ENCODE data around the gene PDZD2. TPM values are rescaled to one million over a fixed set of nuclear protein-coding genes. Genes with fewer than 3 reads are reported as not detected.
A peak's percentile ranks its signal among the peaks of the same experiment; 100 is the strongest.

The PDZD2 gene
- total and polyA plus RNA-seq, 2 donors (not counting 3 experiments of a cell fraction or from before 2014, with no cell fraction given): 0.66 to 6.9 TPM

DNA sequence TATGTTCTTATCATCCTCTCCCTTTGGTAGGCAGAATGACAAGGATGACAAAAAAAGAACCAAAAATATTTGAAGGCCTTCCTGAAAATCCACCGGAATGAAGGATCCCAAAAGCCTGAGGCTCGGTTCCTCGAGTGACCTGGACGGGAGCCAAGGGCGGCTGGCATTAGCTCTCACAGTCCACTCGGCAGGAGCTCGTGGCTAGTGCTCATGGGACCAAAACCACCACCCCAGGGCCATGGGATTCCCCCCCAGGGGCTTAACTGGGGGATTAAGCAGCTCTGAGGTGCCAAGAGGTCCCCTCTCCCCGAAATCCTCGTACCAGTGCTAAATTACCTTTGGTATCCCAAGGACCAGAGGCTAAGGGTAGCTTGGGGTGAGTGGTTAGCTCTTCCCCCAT lies 586 bp upstream of the PDZD2 start:
- POLR2A ChIA-PET: no interaction called here
- H3K79me2 ChIP-seq (ENCODE audit: control insufficient read depth, insufficient read depth, low read length): no peaks in the 10 kb centered on the region

DNA sequence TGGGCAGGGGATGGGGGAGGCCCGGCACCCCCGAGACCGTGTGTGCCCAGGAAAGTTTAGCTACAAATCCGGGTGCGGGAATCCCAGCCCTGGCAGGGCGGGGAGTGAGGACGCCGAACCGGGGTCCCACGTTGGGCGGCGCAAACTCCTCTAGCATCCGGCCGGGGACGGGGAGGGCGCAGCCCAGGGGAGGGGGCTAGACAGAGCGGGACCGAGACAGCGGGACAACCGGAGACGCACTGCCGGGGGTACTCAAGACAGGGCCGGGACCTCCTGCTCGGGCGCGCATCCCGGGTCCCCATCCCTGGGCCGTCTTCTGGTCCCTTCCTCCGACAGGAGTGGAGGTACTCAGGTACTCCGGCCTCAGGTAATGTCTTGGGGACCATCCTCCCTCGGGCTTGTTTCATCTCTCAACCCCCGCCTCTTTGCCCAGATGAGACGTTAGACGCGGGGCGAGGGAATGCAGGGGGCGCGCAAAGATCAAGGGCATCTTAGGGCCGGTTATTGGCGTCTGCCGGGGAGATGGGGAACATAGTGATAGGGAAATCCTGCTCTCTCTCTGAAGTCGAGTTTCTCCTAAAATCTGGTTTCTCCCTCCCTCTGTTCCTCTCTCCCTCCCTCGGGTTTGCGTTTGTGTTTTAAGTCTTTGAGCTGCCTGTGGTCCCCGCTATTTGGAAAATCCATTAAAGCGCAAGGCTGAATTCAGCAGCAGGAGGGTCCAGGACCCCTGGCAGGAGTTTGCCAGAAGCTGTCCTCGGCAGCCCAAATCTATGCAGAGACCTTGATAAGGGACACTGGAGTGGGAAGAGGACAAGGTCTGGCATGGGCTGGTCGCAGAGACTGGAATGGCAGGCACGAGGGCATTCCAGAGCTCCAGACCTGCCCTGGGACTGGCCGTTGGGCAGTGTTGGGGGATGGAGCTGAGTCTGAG lies 815 bp downstream of the PDZD2 start:
- BruUV-seq (replicated peaks): no TSS peak
- Histone ChIP-seq H3K4me1 (ENCODE audit: control insufficient read depth, extremely low read depth, insufficient read depth, low read length) (no peaks in the 10 kb centered on the region), H2AFZ (ENCODE audit: low read depth, low read length) (peak overlapping the region; percentile 43), H3K9ac (replicated peaks; ENCODE audit: extremely low read depth, insufficient read depth, low read length) (no peak overlapping the region), H3K4me2 (ENCODE audit: insufficient read depth, low read length) (no peak overlapping the region), H3K9me3 (replicated peaks; ENCODE audit: control insufficient read depth, insufficient read depth, low read length) (no peaks in the 10 kb centered on the region), H3K79me2 (ENCODE audit: control insufficient read depth, insufficient read depth, low read length) (no peaks in the 10 kb centered on the region), H4K20me1 (replicated peaks; ENCODE audit: control insufficient read depth, extremely low read depth, insufficient read depth, low read length) (no peaks in the 10 kb centered on the region), H3K27ac (ENCODE audit: insufficient read depth, low read depth, low read length) (no peak overlapping the region), H3K27me3 (ENCODE audit: control insufficient read depth in 2 of 2, insufficient read depth in 2 of 2, low read length in 2 of 2) (peaks cover 14 to 30% of the 10 kb centered on the region in 2 experiments), H3K9me1 (replicated peaks; ENCODE audit: control insufficient read depth, extremely low read depth, insufficient read depth, low read length) (no peaks in the 10 kb centered on the region), H3K4me3 (replicated peaks in 1 of 3; ENCODE audit: insufficient read depth in 1 of 3, low read depth in 1 of 3, low read length in 3 of 3) (peak overlapping the region in 1 of 3 experiments; percentile 34), H3K36me3 (ENCODE audit: control insufficient read depth in 2 of 2, extremely low read depth in 1 of 2, insufficient read depth in 2 of 2, low read length in 2 of 2) (no peaks in the 10 kb centered on the region)
- DNase-seq (ENCODE audit: low read depth, low spot score): no peak
- intact Hi-C loops (cut with micrococcal nuclease): no loop called here
- FAIRE-seq: no peak
- TF ChIP-seq JUN (IDR thresholded peaks at IDR 0.05; ENCODE audit: borderline replicate concordance, insufficient read depth, insufficient read length, low read depth) (no peak), GATA2 (IDR thresholded peaks at IDR 0.05; ENCODE audit: insufficient read depth, insufficient read length, low read depth, low read length) (no peak), POLR2A (IDR thresholded peaks at IDR 0.05; ENCODE audit: low read depth, low read length) (no peak), FOS (IDR thresholded peaks at IDR 0.05; ENCODE audit: borderline replicate concordance, insufficient read depth, low read length) (no peak), POLR2AphosphoS5 (IDR thresholded peaks at IDR 0.05; ENCODE audit: insufficient read depth, low read depth, low read length) (no peak), EZH2 (IDR thresholded peaks at IDR 0.05; ENCODE audit: borderline replicate concordance, low read depth, low read length, severe bottlenecking) (no peak), MYC (IDR thresholded peaks at IDR 0.05; ENCODE audit: low read depth, low read length) (no peak)
- TF ChIP-seq, protein P1, sequence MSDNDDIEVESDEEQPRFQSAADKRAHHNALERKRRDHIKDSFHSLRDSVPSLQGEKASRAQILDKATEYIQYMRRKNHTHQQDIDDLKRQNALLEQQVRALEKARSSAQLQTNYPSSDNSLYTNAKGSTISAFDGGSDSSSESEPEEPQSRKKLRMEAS (IDR thresholded peaks at IDR 0.05; ENCODE audit: insufficient read depth, insufficient read length): no peak
- TF ChIP-seq, protein P2, sequence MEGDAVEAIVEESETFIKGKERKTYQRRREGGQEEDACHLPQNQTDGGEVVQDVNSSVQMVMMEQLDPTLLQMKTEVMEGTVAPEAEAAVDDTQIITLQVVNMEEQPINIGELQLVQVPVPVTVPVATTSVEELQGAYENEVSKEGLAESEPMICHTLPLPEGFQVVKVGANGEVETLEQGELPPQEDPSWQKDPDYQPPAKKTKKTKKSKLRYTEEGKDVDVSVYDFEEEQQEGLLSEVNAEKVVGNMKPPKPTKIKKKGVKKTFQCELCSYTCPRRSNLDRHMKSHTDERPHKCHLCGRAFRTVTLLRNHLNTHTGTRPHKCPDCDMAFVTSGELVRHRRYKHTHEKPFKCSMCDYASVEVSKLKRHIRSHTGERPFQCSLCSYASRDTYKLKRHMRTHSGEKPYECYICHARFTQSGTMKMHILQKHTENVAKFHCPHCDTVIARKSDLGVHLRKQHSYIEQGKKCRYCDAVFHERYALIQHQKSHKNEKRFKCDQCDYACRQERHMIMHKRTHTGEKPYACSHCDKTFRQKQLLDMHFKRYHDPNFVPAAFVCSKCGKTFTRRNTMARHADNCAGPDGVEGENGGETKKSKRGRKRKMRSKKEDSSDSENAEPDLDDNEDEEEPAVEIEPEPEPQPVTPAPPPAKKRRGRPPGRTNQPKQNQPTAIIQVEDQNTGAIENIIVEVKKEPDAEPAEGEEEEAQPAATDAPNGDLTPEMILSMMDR (IDR thresholded peaks at IDR 0.05; ENCODE audit: extremely low read depth in 1 of 2, insufficient read depth in 1 of 2, low read depth in 1 of 2, low read length in 2 of 2): no peak
- dilution Hi-C loops (cut with MboI; ENCODE audit: extremely low pct_ligation_motif_present, low sequenced_read_pairs): no loop called here
- ChIA-PET POLR2A (no interaction called here), CTCF (interaction anchor here (1.0 to 2.0 kb wide), 6 partner anchors 7 to 453 kb away, joined by 3 to 9 read pairs (median 6); no protein-coding TSS in a partner anchor)

More for the DNA sequence above, 586 bp upstream of the PDZD2 start:
- no peaks in the 10 kb centered on the region for H4K20me1 ChIP-seq (replicated peaks; ENCODE audit: control insufficient read depth, extremely low read depth, insufficient read depth, low read length)
- H3K4me1 ChIP-seq (ENCODE audit: control insufficient read depth, extremely low read depth, insufficient read depth, low read length): no peaks in the 10 kb centered on the region
- intact Hi-C loops (cut with micrococcal nuclease) (no loop called here), dilution Hi-C loops (cut with MboI; ENCODE audit: extremely low pct_ligation_motif_present, low sequenced_read_pairs) (no loop called here)
- no peak overlapping the region for H3K9ac ChIP-seq (replicated peaks; ENCODE audit: extremely low read depth, insufficient read depth, low read length)
- peak overlapping the region; percentile 64 for H3K4me2 ChIP-seq (ENCODE audit: insufficient read depth, low read length)
- BruUV-seq (replicated peaks): no TSS peak
- H3K27me3 ChIP-seq (ENCODE audit: control insufficient read depth in 2 of 2, insufficient read depth in 2 of 2, low read length in 2 of 2): peaks cover 14 to 30% of the 10 kb centered on the region in 2 experiments
- peak overlapping the region; percentile 89 for H2AFZ ChIP-seq (ENCODE audit: low read depth, low read length)
- DNase-seq (ENCODE audit: low read depth, low spot score) (no peak), FAIRE-seq (no peak)
- CTCF ChIA-PET: interaction anchor here (0.7 to 2.0 kb wide), 9 partner anchors 9 to 455 kb away, joined by 3 to 9 read pairs (median 4); no protein-coding TSS in a partner anchor
- no peaks in the 10 kb centered on the region for H3K36me3 ChIP-seq (ENCODE audit: control insufficient read depth in 2 of 2, extremely low read depth in 1 of 2, insufficient read depth in 2 of 2, low read length in 2 of 2)
- no peaks in the 10 kb centered on the region for H3K9me1 ChIP-seq (replicated peaks; ENCODE audit: control insufficient read depth, extremely low read depth, insufficient read depth, low read length)
- no peaks in the 10 kb centered on the region for H3K9me3 ChIP-seq (replicated peaks; ENCODE audit: control insufficient read depth, insufficient read depth, low read length)
- no peak overlapping the region for H3K27ac ChIP-seq (ENCODE audit: insufficient read depth, low read depth, low read length)
- peak overlapping the region in 2 of 3 experiments; percentile 34 to 47 for H3K4me3 ChIP-seq (replicated peaks in 1 of 3; ENCODE audit: insufficient read depth in 1 of 3, low read depth in 1 of 3, low read length in 3 of 3)
- no peak for TF ChIP-seq POLR2AphosphoS5 (IDR thresholded peaks at IDR 0.05; ENCODE audit: insufficient read depth, low read depth, low read length)

Measured in endothelial cell of umbilical vein (primary cell).